ENCODE data around the gene REV3L. TPM values are rescaled to one million over a fixed set of nuclear protein-coding genes. Genes with fewer than 3 reads are reported as not detected.
"Not testable (repeated sequence)": the region's sequence is repeated elsewhere in the genome, so short reads cannot be mapped to it uniquely, and the experiment has no call there.

The REV3L gene
- total RNA-seq, 1 donor, result 54.8 TPM

GRCh38 chr6:111301946-111302345, 181.1 kb downstream of the REV3L start:
- TF ChIP-seq, protein P1, sequence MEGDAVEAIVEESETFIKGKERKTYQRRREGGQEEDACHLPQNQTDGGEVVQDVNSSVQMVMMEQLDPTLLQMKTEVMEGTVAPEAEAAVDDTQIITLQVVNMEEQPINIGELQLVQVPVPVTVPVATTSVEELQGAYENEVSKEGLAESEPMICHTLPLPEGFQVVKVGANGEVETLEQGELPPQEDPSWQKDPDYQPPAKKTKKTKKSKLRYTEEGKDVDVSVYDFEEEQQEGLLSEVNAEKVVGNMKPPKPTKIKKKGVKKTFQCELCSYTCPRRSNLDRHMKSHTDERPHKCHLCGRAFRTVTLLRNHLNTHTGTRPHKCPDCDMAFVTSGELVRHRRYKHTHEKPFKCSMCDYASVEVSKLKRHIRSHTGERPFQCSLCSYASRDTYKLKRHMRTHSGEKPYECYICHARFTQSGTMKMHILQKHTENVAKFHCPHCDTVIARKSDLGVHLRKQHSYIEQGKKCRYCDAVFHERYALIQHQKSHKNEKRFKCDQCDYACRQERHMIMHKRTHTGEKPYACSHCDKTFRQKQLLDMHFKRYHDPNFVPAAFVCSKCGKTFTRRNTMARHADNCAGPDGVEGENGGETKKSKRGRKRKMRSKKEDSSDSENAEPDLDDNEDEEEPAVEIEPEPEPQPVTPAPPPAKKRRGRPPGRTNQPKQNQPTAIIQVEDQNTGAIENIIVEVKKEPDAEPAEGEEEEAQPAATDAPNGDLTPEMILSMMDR (IDR thresholded peaks at IDR 0.05; ENCODE audit: insufficient read depth, low read depth, low read length), result no peak
- DNase-seq (ENCODE audit: low read depth), result no peak
- no peak overlapping the region for H3K4me3 ChIP-seq (ENCODE audit: low read depth, low read length)

- H3K4me3 ChIP-seq (ENCODE audit: low read depth, low read length), result not testable (repeated sequence)
- DNase-seq (ENCODE audit: low read depth), result peak; percentile 17
These were observed 181.8 kb downstream of the REV3L start for GRCh38 chr6:111300938-111301800.

DNA sequence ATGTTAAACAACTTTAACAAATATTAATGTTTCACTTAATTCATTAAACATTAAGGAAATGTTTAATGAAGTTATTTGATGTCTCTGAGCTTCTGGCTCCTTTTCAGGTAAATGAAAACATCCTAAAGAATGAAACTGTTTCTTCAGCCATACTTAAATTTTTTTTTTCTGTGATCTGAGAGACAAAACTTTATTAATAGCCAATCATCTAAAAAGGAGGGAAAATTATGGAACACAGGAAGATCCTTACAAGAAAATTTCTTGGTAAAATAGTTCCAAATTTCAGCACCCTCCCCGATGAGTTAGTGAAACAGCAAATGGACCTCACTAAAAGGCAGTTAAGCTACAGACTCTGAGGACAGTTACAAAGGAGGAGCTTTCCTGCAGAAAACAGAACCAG, 185.2 kb downstream of the REV3L start:
- DNase-seq (ENCODE audit: low read depth), result no peak
- TF ChIP-seq, protein P1 (IDR thresholded peaks at IDR 0.05; ENCODE audit: insufficient read depth, low read depth, low read length), result no peak
- no peak overlapping the region for H3K4me3 ChIP-seq (ENCODE audit: low read depth, low read length)

- TF ChIP-seq, protein P1 (IDR thresholded peaks at IDR 0.05; ENCODE audit: insufficient read depth, low read depth, low read length), result no peak
- DNase-seq (ENCODE audit: low read depth), result no peak
- H3K4me3 ChIP-seq (ENCODE audit: low read depth, low read length), result no peak overlapping the region
These were observed 188.5 kb downstream of the REV3L start for GRCh38 chr6:111294374-111294967.

DNA sequence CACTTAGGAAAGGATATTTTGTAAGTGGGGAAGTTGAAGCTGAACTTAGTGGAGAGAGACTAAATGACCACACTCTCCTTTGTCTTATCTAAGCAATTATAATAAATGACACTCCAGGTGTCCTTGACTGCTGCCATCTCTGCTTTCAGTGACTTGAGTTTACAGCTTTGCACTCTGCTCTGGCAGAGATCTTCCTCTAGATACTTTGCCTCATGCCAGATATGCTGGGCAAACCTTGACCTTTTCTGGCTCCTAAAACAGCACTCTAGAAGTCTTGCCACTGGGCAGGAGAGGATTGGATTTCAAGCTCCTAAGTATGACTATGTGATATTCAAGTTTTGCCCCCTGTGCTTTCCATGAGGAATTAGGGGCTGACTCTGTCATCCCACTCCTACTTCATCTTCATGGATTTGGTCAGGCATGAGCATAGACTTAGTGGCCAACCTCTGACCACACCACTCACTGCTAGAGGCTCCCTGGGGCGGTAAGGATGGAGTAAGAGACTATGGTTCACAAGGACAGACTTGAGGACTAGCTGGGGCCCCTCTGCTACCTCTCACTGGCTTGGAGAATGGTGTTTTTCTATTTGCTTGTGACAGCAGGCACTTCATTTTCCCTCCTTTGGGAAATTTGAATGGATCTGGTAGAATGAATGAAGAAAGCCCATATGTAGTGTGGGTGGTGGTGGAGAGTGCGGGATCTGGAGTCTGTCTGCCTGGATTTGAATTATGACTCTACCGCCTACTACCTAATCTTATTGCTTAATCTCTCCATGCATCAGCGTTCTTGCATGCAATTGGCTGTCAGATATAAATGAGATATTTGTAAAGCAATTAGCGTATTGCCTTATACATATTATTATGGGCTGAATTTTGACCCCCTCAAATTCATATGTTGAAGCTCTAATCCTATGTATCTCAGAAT, 191.4 kb downstream of the REV3L start:
- TF ChIP-seq, protein P1 (IDR thresholded peaks at IDR 0.05; ENCODE audit: insufficient read depth, low read depth, low read length), result no peak
- no peak overlapping the region for H3K4me3 ChIP-seq (ENCODE audit: low read depth, low read length)
- DNase-seq (ENCODE audit: low read depth), result peak; percentile 24

GRCh38 chr6:111290689-111291335, 192.2 kb downstream of the REV3L start:
- H3K4me3 ChIP-seq (ENCODE audit: low read depth, low read length), result not testable (repeated sequence)
- DNase-seq (ENCODE audit: low read depth), result peak; percentile 21

- not testable (repeated sequence) for H3K4me3 ChIP-seq (ENCODE audit: low read depth, low read length); DNase-seq (ENCODE audit: low read depth)
These were observed 198.7 kb downstream of the REV3L start for GRCh38 chr6:111284356-111284755.

DNA sequence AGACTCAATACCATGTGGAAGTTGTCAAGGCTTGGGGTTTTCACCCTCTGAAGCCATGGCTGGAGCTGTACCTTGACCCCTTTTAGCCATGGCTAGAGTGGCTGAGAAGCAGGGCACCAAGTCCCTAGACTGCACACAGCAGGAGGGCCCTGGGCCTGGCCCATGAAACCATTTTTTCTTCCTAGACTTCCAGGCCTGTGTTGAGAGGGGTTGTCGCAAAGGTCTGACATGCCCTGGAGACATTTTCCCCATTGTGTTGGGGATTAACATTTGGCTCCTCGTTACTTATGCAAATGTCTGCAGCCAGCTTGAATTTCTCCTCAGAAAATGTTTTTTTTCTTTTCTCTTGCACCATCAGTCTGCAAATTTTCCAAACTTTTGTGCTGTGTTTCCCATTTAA, 199.3 kb downstream of the REV3L start:
- TF ChIP-seq, protein P1 (IDR thresholded peaks at IDR 0.05; ENCODE audit: insufficient read depth, low read depth, low read length), result no peak
- DNase-seq (ENCODE audit: low read depth), result no peak
- H3K4me3 ChIP-seq (ENCODE audit: low read depth, low read length), result no peak overlapping the region
